Metanephros (tissue), 2 donors: ENCODE data around the gene ABHD3. TPM values are rescaled to one million over a fixed set of nuclear protein-coding genes. Genes with fewer than 3 reads are reported as not detected.

ENCODE experiments used
- small RNA-seq: library from RNA; depleted of rRNA; stranded (forward); fragments of <200 nt; gene quantifications from one replicate; pipeline ENCODE3, GENCODE V24; 2014; ENCODE audit warnings: low replicate concordance
- total RNA-seq: library from RNA; depleted of rRNA; stranded (reverse); fragments of >200 nt; gene quantifications from one replicate; pipeline ENCODE4 v1.2.3, GENCODE V29; 2014

ABHD3 gene
- 19.7 TPM for total RNA-seq

GRCh38 chr18:21704603-21705364 lies at the start of gene ABHD3:
Gene ABHD3 (minus strand): TSS chr18:21704774. CDS start chr18:21704665, 109 bp downstream.

GRCh38 chr18:21740538-21741311 lies 36.2 kb upstream of the ABHD3 start, which contains the start of gene MIB1:
Gene MIB1 (plus strand): TSS chr18:21740792. CDS start chr18:21741584, 792 bp downstream.

GRCh38 chr18:21612125-21613039 lies 92.2 kb downstream of the ABHD3 start, which contains the start of gene SNRPD1:
Gene SNRPD1 (plus strand): TSS chr18:21612314. CDS start chr18:21612430, 116 bp downstream.

Small RNA genes lying within 50 kb of the gene (small RNA-seq; reads per million reads assigned to genes)
- gene MIR320C1 (not detected), gene RF00019 (not detected), gene RF01241 (not detected)

Other genes with a start within 250 kb of the ABHD3 start
- 16.4 TPM for gene ESCO1, start 104.1 kb downstream of the ABHD3 start, total RNA-seq
- gene SNRPD1, start 92.5 kb downstream of the ABHD3 start, total RNA-seq = 36.4 TPM
- 53.2 TPM for gene MIB1, start 36.0 kb upstream of the ABHD3 start, total RNA-seq